AG04449 (cell line): ENCODE data around the gene SUPT3H.

ENCODE experiments used
- CTCF ChIA-PET: fragments of 350-600 bp; formaldehyde crosslinking; extraction: SDS; loops from one replicate; lab custom pipeline; 2021; ENCODE audit warnings: antibody characterized with exemption; lab: Yijun Ruan, JAX
- POLR2A ChIA-PET: fragments of 400-600, 350-600 bp; formaldehyde crosslinking; extraction: SDS; loops from one replicate; lab custom pipeline; 2020; ENCODE audit warnings: antibody characterized with exemption, inconsistent platforms; lab: Yijun Ruan, JAX
- DNase-seq: peaks from one replicate; pipeline ENCODE4 v3.0.0-alpha.2; 2010; ENCODE audit warnings: low read depth, low spot score
- H3K4me3 ChIP-seq: 2 replicates; pipeline ENCODE4 v1.5.1; 2011; ENCODE audit warnings: low read depth, mild to moderate bottlenecking, control low read depth, low read length
- CTCF ChIP-seq: IDR thresholded peaks from one replicate; pipeline ENCODE4 v1.5.1; 2011; ENCODE audit warnings: mild to moderate bottlenecking, moderate library complexity, low read length, control low read depth, inconsistent platforms; ENCODE audit not compliant: insufficient read depth; ENCODE audit errors: missing control alignments

Gene SUPT3H

GRCh38 chr6:44833248-44833647 lies 544.5 kb downstream of the SUPT3H start:
- POLR2A ChIA-PET = no interaction called here
- DNase-seq = no peak
- CTCF ChIA-PET = no interaction called here
- no peak for TF ChIP-seq CTCF
- no peak overlapping the region for H3K4me3 ChIP-seq

GRCh38 chr6:44831002-44831610 lies 546.6 kb downstream of the SUPT3H start:
- H3K4me3 ChIP-seq = no peak overlapping the region
- CTCF ChIA-PET = no interaction called here
- peak; percentile 71 for DNase-seq
- TF ChIP-seq CTCF = no peak
- POLR2A ChIA-PET = no interaction called here

GRCh38 chr6:44829836-44830235 lies 547.9 kb downstream of the SUPT3H start:
- TF ChIP-seq CTCF = no peak
- POLR2A ChIA-PET = no interaction called here
- DNase-seq = no peak
- CTCF ChIA-PET = no interaction called here
- no peak overlapping the region for H3K4me3 ChIP-seq

- TF ChIP-seq CTCF = no peak
- DNase-seq = no peak
- CTCF ChIA-PET = interaction anchor here (0.9 kb wide), 1 partner anchor 26 kb away, joined by 3 read pairs; no protein-coding TSS in a partner anchor
- H3K4me3 ChIP-seq = no peak overlapping the region
- POLR2A ChIA-PET = no interaction called here
Measured at GRCh38 chr6:44828780-44829179, 549.0 kb downstream of the SUPT3H start.

GRCh38 chr6:44826025-44826676 lies 551.6 kb downstream of the SUPT3H start:
- no peak overlapping the region for H3K4me3 ChIP-seq
- TF ChIP-seq CTCF = no peak
- CTCF ChIA-PET = no interaction called here
- POLR2A ChIA-PET = no interaction called here
- no peak for DNase-seq

- DNase-seq = no peak
- no peak for TF ChIP-seq CTCF
- H3K4me3 ChIP-seq = no peak overlapping the region
- CTCF ChIA-PET = no interaction called here
- POLR2A ChIA-PET = no interaction called here
Measured at GRCh38 chr6:44825273-44825672, 552.5 kb downstream of the SUPT3H start.
